Measurements from ENCODE around the gene ORAI2.

Gene ORAI2

GRCh38 chr7:102460467-102460866 is 27.1 kb downstream of the ORAI2 start:
- Histone ChIP-seq H3K36me3 (ENCODE audit: insufficient read depth, low read length) (peaks cover 11% of the 10 kb centered on the region; the same call in 1 of the 2 replicates), H3K4me1 (ENCODE audit: insufficient read depth, low read length, poor library complexity, severe bottlenecking) (peaks cover 14% of the 10 kb centered on the region), H3K4me3 (ENCODE audit: low read length, poor library complexity, severe bottlenecking) (no peak overlapping the region), H3K9me2 (replicated peaks; ENCODE audit: low read depth, low read length) (no peaks in the 10 kb centered on the region), H3K9ac (ENCODE audit: low read depth, low read length, poor library complexity, severe bottlenecking) (no peak overlapping the region), H3K79me2 (ENCODE audit: insufficient read depth, low read length) (peaks cover 29% of the 10 kb centered on the region), H2AFZ (ENCODE audit: low read length) (no peak overlapping the region), H3F3A (ENCODE audit: low read depth) (no peaks in the 10 kb centered on the region), H3K9me3 (ENCODE audit: insufficient read depth, low read depth, low read length) (no peaks in the 10 kb centered on the region), H3K4me2 (ENCODE audit: low read depth, low read length, poor library complexity, severe bottlenecking) (no peak overlapping the region), H4K20me1 (ENCODE audit: insufficient read depth, low read length, poor library complexity, severe bottlenecking) (no peaks in the 10 kb centered on the region), H3K27me3 (ENCODE audit: insufficient read depth, low read length, poor library complexity, severe bottlenecking) (no peaks in the 10 kb centered on the region)
- TF ChIP-seq EZH2phosphoT487 (IDR thresholded peaks at IDR 0.05; ENCODE audit: borderline replicate concordance) = no peak
- no peak for TF ChIP-seq CTCF (conservative IDR thresholded peaks at IDR 0.05; ENCODE audit: low read length)

DNA sequence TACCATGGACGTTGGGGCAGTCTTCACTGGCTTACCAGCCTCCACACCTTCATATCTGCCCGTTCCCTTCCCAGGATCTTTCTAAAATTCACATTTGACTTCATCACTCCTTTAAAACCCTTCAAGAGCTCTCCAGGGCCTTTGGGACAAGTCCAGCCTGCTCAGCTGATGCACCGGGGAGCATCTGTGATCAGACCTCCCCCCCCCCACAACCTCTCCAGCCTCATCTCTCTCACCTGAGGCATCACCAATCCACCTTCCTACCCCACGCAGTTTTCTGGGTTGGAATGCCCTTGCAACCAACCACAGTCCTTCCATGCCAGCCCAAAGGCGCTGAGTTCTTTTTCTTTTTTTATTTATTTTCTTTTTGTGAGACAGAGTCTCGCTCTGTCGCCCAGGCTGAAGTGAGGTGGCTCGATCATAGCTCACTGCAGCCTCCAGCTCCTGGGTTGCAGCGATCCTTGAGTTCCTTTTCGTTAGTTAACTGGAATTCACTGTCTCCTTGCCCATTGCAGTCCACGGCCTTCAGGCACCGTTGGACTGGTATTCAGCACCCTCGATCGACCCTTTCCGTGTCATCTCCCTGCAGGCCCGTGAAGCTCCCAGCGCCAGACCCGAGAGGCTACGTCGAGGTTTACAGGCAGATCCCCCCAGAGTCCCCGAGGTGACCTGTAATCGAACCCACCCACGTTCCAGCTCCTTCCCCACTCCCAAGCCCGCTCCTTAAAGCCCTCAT is 30.6 kb downstream of the ORAI2 start:
- H4K20me1 ChIP-seq (ENCODE audit: insufficient read depth, low read length, poor library complexity, severe bottlenecking) = no peaks in the 10 kb centered on the region
- no peaks in the 10 kb centered on the region for H3F3A ChIP-seq (ENCODE audit: low read depth)

DNA sequence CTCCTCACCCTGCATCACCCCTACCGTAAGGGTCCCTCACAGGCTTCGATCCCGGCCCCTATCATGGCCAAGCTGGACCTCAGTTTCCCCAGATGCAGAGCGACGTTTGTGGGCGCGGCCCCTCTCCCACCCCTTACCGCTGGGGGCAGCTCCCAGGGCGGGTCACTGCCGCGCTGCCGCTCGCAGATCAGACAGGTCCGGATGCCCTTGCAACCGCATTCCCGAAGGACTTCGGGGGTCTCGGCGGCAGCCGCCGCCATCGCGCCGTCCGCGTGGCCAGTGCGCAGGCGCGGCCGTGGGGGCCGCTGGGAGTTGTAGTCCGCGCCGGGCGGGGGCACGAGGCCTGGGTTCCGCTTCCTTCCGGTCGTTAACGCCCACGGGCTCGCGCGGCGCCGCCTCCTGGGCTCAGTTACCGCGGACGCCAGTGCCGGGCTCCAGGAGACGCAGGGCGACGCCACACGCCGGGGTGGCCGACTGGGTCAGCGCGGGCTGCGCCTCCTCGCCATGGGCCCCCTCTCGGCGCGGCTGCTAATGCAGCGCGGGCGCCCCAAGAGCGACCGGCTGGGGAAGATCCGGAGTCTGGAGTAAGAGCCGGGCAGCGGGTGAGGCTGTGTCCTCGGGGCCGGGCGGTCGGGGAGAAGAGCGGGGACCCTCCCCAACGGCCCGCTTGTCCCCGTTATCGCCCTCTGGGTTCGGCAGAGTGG is 31.4 kb downstream of the ORAI2 start, which contains the start of the genes ALKBH4 and LRWD1:
ALKBH4 (minus strand) TSS at position 287 of the 704 bp plus-strand sequence; CDS start at position 260, 27 bp downstream.
LRWD1 (plus strand) TSS at position 408 of the 704 bp plus-strand sequence; CDS start at position 505, 97 bp downstream.
- Histone ChIP-seq H3K36me3 (ENCODE audit: insufficient read depth, low read length) (no peaks in the 10 kb centered on the region), H3K4me2 (ENCODE audit: low read depth, low read length, poor library complexity, severe bottlenecking) (peak within 1 kb of the TSS; percentile 92), H2AFZ (ENCODE audit: low read length) (peak within 1 kb of the TSS; percentile 97), H3K27me3 (ENCODE audit: insufficient read depth, low read length, poor library complexity, severe bottlenecking) (no peaks in the 10 kb centered on the region), H3K79me2 (ENCODE audit: insufficient read depth, low read length) (peaks cover 36% of the 10 kb centered on the region), H3K4me1 (ENCODE audit: insufficient read depth, low read length, poor library complexity, severe bottlenecking) (peaks cover 20% of the 10 kb centered on the region), H3K9ac (ENCODE audit: low read depth, low read length, poor library complexity, severe bottlenecking) (peak within 1 kb of the TSS; percentile 91), H3K4me3 (ENCODE audit: low read length, poor library complexity, severe bottlenecking) (peak within 1 kb of the TSS; percentile 90), H3F3A (ENCODE audit: low read depth) (no peaks in the 10 kb centered on the region), H3K9me2 (replicated peaks; ENCODE audit: low read depth, low read length) (no peaks in the 10 kb centered on the region), H4K20me1 (ENCODE audit: insufficient read depth, low read length, poor library complexity, severe bottlenecking) (no peaks in the 10 kb centered on the region), H3K9me3 (ENCODE audit: insufficient read depth, low read depth, low read length) (no peaks in the 10 kb centered on the region)
- TF ChIP-seq CTCF (conservative IDR thresholded peaks at IDR 0.05; ENCODE audit: low read length) = peak; percentile 20; the same call in 1 of the 2 replicates
- no peak for TF ChIP-seq EZH2phosphoT487 (IDR thresholded peaks at IDR 0.05; ENCODE audit: borderline replicate concordance)

More for the DNA sequence above, 30.6 kb downstream of the ORAI2 start:
- H3K36me3 ChIP-seq (ENCODE audit: insufficient read depth, low read length) = no peaks in the 10 kb centered on the region
- H3K4me1 ChIP-seq (ENCODE audit: insufficient read depth, low read length, poor library complexity, severe bottlenecking) = peaks cover 20% of the 10 kb centered on the region
- H2AFZ ChIP-seq (ENCODE audit: low read length) = peak overlapping the region; percentile 97
- peak overlapping the region; percentile 92 for H3K4me2 ChIP-seq (ENCODE audit: low read depth, low read length, poor library complexity, severe bottlenecking)
- H3K4me3 ChIP-seq (ENCODE audit: low read length, poor library complexity, severe bottlenecking) = peak overlapping the region; percentile 90
- H3K27me3 ChIP-seq (ENCODE audit: insufficient read depth, low read length, poor library complexity, severe bottlenecking) = no peaks in the 10 kb centered on the region
- no peaks in the 10 kb centered on the region for H3K9me2 ChIP-seq (replicated peaks; ENCODE audit: low read depth, low read length)
- TF ChIP-seq EZH2phosphoT487 (IDR thresholded peaks at IDR 0.05; ENCODE audit: borderline replicate concordance) = no peak
- TF ChIP-seq CTCF (conservative IDR thresholded peaks at IDR 0.05; ENCODE audit: low read length) = no peak
- peaks cover 36% of the 10 kb centered on the region for H3K79me2 ChIP-seq (ENCODE audit: insufficient read depth, low read length)
- H3K9me3 ChIP-seq (ENCODE audit: insufficient read depth, low read depth, low read length) = no peaks in the 10 kb centered on the region
- peak overlapping the region; percentile 91 for H3K9ac ChIP-seq (ENCODE audit: low read depth, low read length, poor library complexity, severe bottlenecking)

Measured in Loucy (cell line).